GM19395 (cell line): ENCODE measurements around the gene SERPINI2.

Experiments used
- ATAC-seq: cut with Tn5 transposase; IDR thresholded peaks from one replicate; pipeline ENCODE4 v1.9.1; 2021; ENCODE audit warnings: mild to moderate bottlenecking, moderate library complexity; ENCODE audit not compliant: unreplicated experiment

The SERPINI2 gene, protein sequence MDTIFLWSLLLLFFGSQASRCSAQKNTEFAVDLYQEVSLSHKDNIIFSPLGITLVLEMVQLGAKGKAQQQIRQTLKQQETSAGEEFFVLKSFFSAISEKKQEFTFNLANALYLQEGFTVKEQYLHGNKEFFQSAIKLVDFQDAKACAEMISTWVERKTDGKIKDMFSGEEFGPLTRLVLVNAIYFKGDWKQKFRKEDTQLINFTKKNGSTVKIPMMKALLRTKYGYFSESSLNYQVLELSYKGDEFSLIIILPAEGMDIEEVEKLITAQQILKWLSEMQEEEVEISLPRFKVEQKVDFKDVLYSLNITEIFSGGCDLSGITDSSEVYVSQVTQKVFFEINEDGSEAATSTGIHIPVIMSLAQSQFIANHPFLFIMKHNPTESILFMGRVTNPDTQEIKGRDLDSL

DNA sequence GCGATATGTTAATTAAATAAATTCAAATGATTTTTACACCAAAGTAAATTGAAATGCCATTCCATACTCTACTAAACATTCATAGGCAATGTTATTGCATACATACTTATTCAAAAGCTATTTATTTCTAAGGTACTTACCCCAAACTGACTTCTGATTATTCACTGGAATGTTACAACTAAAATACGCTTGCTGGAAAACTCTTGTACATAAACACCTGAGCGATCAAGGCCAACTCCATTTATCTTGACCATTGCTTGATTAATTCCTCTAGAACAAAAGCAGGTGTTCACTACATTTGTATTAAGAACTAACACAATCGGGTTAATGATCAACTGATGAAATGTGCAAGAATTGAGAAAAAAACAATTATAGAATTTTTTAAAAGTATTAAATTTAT lies at the start of gene SERPINI2:
TSS of gene SERPINI2 (minus strand) at position 180 of the 400 bp plus-strand sequence. CDS start 2,208 bp downstream, outside the sequence.
- ATAC-seq, result no peak

DNA sequence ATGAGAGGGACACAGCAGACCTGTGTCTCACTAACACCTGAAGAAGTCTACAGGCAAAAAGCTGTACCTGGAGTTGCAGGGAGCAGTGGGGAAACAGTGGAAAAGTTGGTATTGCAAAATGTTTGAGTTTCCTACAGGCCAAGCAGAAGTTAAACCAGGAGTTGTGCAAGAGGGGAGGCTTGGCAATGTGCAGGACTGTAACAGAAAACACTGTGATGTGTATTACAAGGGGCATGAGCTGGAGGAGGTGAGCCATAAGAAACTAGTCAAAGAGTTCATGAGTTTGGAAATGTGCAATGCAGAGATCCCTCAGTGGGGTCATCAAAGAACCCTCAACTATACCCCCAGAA lies 47.1 kb upstream of the SERPINI2 start:
- ATAC-seq, result no peak

DNA sequence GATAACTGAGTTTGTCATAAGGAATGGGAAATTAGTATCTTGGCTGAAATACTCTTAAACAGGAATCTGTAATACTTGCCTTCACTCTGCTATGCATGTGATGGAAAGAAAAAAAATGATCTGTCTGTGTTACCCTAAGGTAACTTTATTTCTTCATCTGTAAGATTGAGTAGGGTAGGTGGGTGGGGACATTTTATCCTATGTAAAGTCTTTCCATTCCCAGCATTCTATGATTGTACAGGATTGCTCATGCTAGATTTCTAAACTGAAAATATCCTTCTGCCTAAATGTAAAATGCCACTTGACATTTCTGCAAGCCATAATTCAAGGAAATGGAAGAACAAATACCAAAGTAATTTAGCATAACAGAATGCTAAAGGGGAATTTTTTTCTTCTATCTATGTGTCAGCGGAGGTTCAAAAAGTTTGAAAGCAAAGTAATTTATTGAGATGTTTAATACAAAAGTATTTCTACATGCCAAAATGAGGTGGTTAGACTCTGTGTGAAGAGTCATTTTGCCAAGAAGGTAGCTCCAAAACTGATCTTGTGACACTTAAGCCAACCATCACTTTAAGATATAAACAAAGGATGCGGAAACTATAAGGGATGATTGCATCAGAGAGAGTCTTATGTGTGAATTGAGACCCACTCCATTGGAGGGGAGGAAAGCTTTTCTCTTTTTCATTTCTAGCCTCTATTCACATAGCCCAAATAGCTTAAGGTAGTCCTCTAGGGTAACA lies 46.6 kb upstream of the SERPINI2 start:
- ATAC-seq, result no peak

DNA sequence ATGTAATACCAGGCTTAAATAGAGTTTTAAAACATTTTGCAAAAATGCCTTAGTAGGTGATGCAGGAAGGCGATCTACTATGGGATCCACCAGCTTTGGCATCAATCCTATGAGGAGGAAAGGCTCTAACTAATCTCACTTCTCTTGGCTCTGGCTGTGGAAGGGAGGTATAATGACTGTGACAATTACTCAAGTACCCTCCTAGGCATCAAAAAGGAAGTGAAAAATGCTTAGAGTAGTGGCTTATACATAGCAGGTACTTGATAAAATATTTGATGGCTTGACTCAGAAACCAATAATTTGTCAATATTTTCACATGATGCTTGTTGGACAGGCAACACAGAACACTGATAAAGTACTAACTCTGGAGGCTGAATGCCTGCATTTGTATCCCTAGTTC lies 34.1 kb upstream of the SERPINI2 start:
- no peak for ATAC-seq

DNA sequence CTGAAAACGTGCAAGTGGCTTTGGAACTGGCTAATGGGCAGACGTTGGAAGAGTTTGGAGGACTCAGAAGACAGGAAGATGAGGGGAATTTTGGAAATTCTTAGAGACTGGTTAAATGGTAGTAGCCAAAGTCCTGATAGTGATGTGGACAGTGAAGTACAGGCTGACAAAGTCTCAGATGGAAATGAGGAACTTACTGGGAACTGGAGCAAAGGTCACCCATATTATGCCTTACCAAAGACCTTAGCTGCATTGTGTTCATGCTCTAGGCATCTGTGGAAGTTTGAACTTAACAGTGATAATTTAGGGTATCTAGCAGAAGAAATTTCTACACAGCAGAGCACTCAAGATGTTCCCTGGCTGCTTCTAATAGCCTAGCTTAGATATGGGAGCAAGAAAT lies 28.6 kb upstream of the SERPINI2 start:
- no peak for ATAC-seq

DNA sequence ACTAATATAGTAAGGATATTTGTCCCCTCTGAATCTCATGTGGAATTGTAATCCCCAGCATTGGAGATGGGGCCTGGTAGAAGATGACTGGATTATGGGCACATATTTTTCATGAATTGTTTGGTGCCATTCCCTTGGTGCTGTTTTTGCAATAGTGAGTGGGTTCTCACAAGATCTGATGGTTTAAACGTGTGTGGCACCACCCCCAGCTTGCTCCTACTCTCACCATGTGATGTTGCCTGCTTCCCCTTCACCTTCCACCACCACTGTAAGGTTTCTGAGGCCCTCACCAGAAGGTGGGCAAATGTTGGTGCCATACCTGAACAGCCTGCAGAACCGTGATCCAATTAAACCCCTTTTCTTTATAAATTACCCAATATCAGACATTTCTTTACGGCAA lies 28.1 kb upstream of the SERPINI2 start:
- ATAC-seq, result no peak

DNA sequence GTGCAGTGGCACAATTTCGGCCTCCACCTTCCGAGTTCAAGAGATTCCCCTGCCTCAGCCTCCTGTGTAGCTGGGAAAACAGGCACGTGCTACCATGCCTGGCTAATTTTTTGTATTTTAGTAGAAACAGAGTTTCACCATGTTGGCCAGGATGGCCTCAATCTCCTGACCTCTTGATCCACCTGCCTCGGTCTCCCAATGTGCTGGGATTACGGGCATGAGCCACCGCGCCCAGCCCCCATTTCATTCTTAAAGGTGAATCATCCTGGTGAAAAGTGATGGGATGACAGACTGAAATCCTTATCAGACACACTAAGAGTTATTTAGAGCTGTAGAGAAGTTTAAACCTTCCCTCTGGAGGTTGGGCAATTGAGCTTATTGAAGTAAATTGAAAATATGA lies 24.1 kb upstream of the SERPINI2 start:
- no peak for ATAC-seq

DNA sequence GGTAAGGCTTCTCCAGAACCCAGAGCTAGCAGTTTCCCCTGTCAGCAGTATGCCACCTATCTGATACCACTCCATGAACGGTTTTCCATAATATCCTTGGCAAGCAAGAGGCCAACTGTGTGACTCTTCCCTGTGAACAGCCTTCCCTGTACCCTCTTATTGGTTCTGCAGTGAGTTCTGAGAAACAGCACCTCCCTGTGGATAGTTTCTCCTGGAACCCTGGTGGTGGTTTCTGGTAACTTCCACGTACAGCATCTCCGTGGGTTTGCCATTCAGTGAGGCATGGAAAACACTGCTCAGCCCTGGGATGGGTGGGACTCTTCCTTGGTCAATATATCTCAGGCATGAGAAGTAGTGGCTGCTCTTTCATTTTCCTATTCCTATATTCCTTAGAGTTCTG lies 19.4 kb upstream of the SERPINI2 start:
- no peak for ATAC-seq

DNA sequence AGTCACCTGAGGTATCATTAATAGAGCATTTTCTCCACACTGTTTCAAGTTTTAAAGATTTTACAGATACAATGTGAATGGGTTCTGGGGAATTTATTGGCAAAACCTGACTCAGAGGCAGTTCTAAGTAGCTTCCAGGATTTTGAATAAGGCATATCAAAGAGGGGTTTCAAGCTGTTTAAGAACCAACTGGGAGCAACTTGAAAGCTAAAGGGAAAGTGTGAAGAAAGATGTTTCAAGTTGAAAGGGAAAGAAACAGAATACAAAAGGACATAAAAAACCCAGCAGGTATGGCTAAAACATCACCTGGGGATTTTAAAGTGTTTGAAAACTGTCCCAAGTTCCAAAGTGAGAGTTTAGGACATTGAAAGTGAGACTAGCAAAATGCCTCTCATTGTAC lies 17.8 kb upstream of the SERPINI2 start:
- no peak for ATAC-seq

DNA sequence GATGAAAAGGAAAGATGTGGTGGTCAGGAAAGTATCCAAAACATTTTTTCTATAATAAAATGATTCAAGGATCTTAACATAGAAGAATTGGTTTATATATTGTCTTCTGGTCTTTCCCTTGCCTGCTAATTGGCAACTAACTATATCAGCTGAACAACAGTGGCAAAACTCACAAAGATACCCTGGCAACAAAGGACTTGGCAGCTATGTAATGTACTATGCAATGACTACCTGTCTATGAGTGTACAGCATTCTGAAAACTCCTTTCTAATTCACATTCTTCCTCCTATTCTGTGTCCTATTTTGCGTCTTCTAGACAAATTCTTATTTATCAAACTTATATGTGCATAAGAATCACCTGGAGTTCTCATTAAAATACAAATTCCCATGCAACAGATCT lies 15.7 kb upstream of the SERPINI2 start:
- no peak for ATAC-seq

DNA sequence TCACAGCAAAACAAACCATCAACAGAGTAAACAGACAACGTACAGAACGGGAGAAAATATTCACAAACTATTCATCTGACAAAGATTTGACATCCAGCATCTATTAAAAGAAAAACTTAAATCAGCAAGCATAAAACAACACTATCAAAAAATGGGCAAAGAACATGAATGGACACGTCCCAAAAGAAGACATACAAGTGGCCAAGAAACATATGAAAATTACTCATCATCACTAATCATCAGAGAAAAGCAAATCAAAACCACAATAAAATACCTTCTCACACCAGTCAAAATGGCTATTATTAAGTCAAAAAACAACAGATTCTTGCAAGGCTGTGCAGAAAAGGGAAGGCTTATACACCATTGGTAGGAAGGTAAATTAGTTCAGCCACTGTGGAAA lies 13.7 kb upstream of the SERPINI2 start:
- no peak for ATAC-seq

DNA sequence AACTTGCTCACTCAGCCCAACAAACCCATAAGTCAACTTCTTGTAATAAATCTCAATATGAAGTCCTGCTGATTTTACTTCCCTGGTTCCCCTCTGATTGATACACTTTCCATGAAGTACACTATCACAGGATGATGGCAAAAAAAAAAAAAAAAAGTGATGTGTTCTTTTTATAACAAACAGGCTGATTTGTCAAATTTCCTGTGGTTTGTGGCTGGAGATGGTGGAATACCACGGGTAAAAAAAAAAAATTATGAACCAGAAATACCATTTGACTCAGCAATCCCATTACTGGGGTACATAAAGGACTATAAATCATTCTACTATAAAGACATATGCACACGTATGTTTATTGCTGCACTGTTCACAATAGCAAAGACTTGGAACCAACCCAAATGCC lies 10.7 kb upstream of the SERPINI2 start:
- no peak for ATAC-seq

DNA sequence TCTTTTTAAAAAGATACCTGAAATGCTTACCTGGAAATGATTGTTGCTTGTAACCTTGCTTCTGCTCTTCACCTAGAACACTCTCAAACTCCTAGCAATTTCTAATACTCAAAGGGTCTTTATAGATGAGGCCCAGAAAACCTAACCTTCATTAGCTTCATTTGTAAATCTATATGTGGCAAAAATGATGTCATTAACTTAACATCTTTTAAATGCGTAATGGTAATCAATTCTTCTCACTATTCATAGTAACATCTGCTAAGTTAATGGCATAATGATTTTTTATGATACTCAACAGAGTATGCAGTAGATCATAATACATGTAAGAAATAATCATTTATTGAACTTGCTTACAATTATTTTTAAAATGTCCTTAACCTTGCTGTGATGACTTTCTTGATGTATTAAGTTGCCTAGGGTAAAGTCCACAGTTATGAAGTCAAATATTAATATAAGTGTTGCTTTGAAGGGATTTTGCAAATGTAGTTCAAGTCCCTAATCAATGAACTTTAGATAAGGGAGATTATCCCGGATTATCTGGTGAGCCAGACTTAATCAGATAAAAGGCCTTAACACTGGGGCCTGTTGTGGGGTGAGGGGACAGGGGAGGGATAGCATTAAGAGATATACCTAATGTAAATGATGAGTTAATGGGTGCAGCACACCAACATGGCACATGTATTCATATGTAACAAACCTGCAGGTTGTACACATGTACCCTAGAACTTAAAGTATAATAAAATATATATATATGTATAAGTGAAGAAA lies 10.1 kb upstream of the SERPINI2 start:
- ATAC-seq, result no peak

DNA sequence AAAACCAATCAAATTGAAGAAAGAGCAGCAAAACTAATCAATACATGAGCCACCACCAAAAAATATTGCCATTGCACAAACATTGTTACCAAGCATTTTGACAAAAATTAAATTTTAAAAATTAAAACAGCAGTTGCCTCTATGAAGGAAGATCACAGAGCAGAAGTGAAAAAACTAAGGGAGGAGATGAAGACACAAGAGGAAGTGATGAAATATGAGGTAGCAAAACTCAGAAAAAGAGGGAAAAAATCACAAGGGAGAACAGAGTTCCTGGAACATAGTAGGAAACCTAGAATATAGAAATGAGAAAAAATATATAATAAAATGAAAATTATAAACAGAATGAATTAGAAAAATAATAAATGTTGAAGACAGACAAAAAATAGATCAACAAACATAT lies 7.3 kb upstream of the SERPINI2 start:
- ATAC-seq, result no peak

DNA sequence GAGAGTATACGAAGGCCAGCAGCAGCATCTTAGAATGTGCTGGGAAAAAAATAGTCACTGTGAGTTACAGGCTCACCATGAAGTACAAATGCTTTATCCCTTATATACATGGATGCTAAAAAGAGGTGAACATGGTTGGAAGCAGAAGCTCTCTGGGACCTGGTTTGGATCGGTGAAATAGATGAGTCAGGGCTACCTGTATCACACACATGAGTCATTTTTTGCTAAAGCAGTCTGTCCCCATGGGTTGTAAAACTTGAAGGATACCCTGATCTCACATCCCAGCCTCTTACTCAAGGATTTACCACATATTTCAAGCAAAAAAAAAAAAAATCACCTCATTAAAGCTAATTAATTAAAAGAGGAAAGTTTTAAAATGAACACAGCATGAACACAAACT lies 6.9 kb upstream of the SERPINI2 start:
- no peak for ATAC-seq

DNA sequence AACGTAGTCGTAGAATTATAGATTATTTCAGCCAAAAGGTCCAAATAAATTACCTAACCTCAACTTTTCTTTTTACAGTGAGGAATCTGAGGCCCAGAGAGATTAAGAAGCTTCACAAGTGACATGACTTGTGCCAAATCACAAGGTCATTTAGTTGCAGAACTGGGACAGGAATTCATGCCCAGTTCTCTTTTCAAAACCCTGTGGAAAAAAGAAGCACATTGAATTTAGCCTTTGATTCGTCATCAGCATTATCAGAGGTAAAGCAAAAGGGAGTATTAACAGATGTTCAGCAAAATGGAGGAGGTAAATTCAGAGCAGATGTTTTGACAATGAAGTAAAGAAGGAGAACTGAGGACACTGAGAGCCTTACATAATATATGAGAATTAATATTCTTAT lies 4.5 kb downstream of the SERPINI2 start:
- no peak for ATAC-seq

DNA sequence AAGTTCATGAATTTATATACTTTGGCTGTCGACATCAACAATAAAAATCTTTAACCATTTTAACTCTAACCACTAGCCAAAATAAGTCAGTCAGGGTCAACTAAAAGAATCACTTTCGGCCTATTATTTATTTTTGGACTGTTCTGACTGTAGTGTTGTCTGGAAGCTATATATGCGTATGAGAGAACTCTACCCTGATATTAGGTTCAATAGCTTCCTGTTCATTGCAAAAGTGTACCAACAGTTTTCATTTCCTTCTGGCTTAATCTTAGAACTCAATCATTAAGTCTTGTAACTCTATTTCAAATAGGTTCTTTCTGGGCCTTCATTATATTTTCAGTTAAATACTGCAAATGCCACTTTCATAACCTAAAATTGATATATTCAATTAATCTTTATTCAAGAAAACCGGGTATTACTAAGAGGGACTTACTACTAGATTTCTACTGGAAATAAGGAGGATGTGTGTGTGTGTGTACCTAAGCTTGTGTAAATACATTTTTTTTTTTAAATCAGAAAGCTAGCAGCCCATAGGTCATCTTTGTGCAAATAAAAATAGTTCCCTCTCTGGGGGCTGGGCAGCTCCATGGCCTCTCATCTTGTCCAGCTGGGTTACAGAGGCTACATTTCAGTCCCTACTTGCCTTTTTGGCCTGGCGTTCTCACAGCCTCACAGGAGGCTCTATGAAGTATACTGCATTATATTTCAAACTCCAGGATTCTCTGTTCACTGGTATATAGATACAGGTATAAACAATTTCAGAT lies 5.8 kb downstream of the SERPINI2 start:
- ATAC-seq, result no peak

DNA sequence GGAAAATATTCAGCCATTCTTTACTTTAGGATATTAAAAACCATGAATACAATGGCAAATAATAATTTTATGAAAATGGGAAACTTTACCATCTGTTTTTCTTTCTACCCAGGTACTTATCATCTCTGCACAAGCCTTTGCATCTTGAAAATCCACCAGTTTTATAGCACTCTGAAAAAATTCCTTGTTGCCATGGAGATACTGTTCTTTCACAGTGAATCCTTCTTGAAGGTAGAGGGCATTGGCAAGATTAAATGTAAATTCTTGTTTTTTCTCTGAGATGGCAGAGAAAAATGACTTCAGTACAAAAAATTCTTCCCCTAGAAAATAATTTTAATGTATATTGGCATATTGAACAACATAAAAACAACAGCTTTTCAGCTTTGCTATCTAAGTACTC lies 6.9 kb downstream of the SERPINI2 start:
- no peak for ATAC-seq

DNA sequence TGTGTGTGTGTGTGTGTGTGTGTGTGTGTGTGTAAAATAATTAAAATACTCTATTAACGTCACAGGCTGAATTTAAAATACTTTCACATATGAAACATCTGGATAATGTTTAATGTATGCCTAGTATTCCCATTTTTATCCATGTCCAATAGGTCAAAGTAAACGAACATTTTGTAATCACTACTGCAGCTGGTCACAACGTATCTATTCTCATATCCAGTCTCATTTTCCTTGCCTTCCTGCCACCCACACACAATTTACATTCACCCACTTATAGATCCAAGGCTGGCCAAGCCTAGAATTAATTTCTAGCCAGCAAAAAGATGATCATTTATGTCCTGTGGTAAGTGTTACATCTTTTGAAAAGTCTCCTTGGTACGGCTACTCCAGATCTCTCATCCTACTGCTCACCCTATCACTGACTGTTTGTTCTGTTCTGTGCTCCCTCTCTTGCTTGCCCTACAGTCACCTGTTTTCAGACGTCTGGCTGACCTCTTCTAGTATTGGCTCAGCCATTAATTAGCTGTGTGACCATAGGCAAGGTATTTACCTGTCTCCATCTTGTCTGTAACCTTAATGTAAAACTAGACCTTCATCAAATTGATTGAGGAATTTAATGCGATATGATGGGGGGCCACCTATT lies 17.6 kb downstream of the SERPINI2 start:
- ATAC-seq, result no peak

DNA sequence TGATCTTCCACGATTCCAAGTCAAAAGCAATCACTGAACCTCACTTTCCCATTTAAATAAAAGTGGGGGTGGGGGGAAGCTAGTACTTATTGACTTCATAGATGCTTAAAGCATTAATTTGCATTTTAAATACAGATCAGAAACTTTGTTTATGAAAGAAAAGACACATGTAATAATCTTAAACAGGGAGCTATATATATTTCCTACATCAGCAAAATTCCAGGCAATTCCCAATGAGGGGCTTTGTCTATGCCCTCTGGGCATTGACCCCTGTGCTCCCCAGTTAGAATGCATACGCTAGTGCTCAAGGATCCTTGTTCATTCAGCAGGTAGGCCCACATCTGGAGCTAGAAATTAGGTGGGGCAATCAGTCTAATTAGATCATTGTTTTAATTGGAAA lies 20.0 kb downstream of the SERPINI2 start:
- no peak for ATAC-seq

DNA sequence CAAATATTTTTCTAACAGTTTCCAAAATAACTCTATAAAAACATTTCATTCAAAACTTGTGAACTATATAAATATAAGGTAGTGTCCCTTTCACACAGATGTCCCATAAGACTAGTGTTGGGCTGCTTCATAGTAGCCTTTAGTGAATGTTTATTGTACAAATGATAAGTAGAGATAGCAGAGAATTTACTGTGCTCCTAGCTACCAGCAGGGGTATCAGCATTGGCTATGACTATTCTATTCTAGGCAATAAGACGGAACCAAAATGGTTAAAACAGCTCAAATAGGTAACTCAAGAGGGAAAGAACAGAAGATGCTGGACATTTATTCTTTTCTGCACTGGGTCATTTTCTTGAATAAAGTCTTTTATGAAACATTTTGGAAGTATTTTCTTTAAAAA lies 22.6 kb downstream of the SERPINI2 start:
- ATAC-seq, result no peak
